Lung (tissue), 12 donors: ENCODE measurements around the gene PNPLA1. TPM values are rescaled to one million over a fixed set of nuclear protein-coding genes. Genes with fewer than 3 reads are reported as not detected.
A peak's percentile ranks its signal among the peaks of the same experiment; 100 is the strongest.

Experiments
- ATAC-seq: fragments of 200-7000 bp; cut with Tn5 transposase; one replicate; pipeline ENCODE4 v1.9.1; 2020; ENCODE audit warnings: moderate number of reproducible peaks; ENCODE audit not compliant: insufficient read depth, low FRiP score
- DNase-seq, 3 donors: peaks; one replicate each; pipeline ENCODE4 v3.0.0-alpha.2; 2013 to 2017
- H3K27ac ChIP-seq, 2 donors: one replicate each; pipeline ENCODE4 v1.5.1; 2013; ENCODE audit warnings: mild to moderate bottlenecking in 2 of 2, moderate library complexity in 2 of 2, control low read depth in 1 of 2, inconsistent platforms in 1 of 2, low read depth in 1 of 2, low read length in 1 of 2
- H3K27me3 ChIP-seq, 3 donors: one replicate each; pipeline ENCODE4 v1.5.1; 2013; ENCODE audit warnings: low read length in 2 of 3; ENCODE audit not compliant: control insufficient read depth in 3 of 3, insufficient read depth in 3 of 3
- H3K36me3 ChIP-seq, 4 donors: one replicate each; pipeline ENCODE4 v1.5.1; 2013; ENCODE audit warnings: low read length in 4 of 4, mild to moderate bottlenecking in 1 of 4, moderate library complexity in 1 of 4; ENCODE audit not compliant: control insufficient read depth in 4 of 4, insufficient read depth in 4 of 4
- H3K4me1 ChIP-seq, 5 donors: one replicate each; pipeline ENCODE4 v1.5.1; 2013; ENCODE audit warnings: low read length in 5 of 5, mild to moderate bottlenecking in 2 of 5, moderate library complexity in 1 of 5; ENCODE audit not compliant: control insufficient read depth in 5 of 5, insufficient read depth in 5 of 5
- H3K4me3 ChIP-seq: one replicate; pipeline ENCODE4 v1.5.1; 2013; ENCODE audit warnings: mild to moderate bottlenecking, control low read depth, moderate library complexity
- H3K9ac ChIP-seq, 2 donors: one replicate each; pipeline ENCODE4 v1.5.1; 2013; ENCODE audit warnings: low read length in 2 of 2, control low read depth in 1 of 2; ENCODE audit not compliant: insufficient read depth in 1 of 2
- H3K9me3 ChIP-seq, 4 donors: one replicate each; pipeline ENCODE4 v1.5.1; 2013; ENCODE audit warnings: low read length in 3 of 4, mild to moderate bottlenecking in 1 of 4, moderate library complexity in 1 of 4; ENCODE audit not compliant: control insufficient read depth in 4 of 4, insufficient read depth in 3 of 4
- CTCF ChIP-seq: IDR thresholded peaks from 2 replicates; pipeline ENCODE4 v1.5.1; 2012; ENCODE audit warnings: mild to moderate bottlenecking; ENCODE audit errors: control extremely low read depth, extremely low read depth
- WGBS, 2 donors: extraction: QIAGEN DNeasy Blood & Tissue Kit; methylation state at CpG; one replicate each; pipeline ENCODE4 v1.1.7; 2013; 5-methylcytosine and 5-hydroxymethylcytosine counted together
- polyA plus RNA-seq, 2 donors: library from polyadenylated mRNA; stranded (reverse); fragments of 200-250 nt; gene quantifications; one replicate each; pipeline ENCODE4 v1.2.1, GENCODE V29; 2013
- total RNA-seq, 2 donors: library from RNA; depleted of rRNA in 1 of 2; stranded (reverse); fragments of >200 nt in 1 of 2; gene quantifications; one replicate each; pipeline ENCODE4 v1.2.1, GENCODE V29; 2014 to 2021
- donor health status: control.
- donor health status: control.
- donor health status: Bipolar disorder and iron deficiency.
- donor health status: healthy.
- donor health status: DM: yes; HTN: yes; CAD: no.

PNPLA1 gene
- total and polyA plus RNA-seq, 4 donors: 0.06 to 5.6 (median 0.89) TPM

- H3K9ac ChIP-seq: no peak overlapping the region
- H3K4me3 ChIP-seq: no peak overlapping the region
- WGBS, 2 donors: 77 to 86% methylated on average over 5 of the region's 5 CpGs
- no peaks in the 10 kb centered on the region for H3K36me3 ChIP-seq
- H3K4me1 ChIP-seq: peaks cover 0 to 4% (median 0%) of the 10 kb centered on the region in 5 donors
- TF ChIP-seq CTCF: no peak
- ATAC-seq (no peak), DNase-seq (no peak)
- H3K27me3 ChIP-seq: no peaks in the 10 kb centered on the region
- H3K27ac ChIP-seq: no peak overlapping the region
- H3K9me3 ChIP-seq: no peaks in the 10 kb centered on the region
Measured at GRCh38 chr6:36239774-36240173, 30.1 kb upstream of the PNPLA1 start.

GRCh38 chr6:36241728-36242127, 28.1 kb upstream of the PNPLA1 start:
- H3K36me3 ChIP-seq: no peaks in the 10 kb centered on the region
- peaks cover 0 to 7% (median 1%) of the 10 kb centered on the region in 5 donors for H3K4me1 ChIP-seq
- no peak for TF ChIP-seq CTCF
- H3K9me3 ChIP-seq: no peaks in the 10 kb centered on the region
- no peaks in the 10 kb centered on the region for H3K27me3 ChIP-seq
- no peak overlapping the region for H3K4me3 ChIP-seq
- DNase-seq (peak; percentile 16 to 48 (median 47)), ATAC-seq (no peak)
- no peak overlapping the region for H3K27ac ChIP-seq
- 30 to 46% methylated on average over 10 of the region's 10 CpGs for WGBS, 2 donors
- H3K9ac ChIP-seq: no peak overlapping the region

- ATAC-seq: no peak
- Histone ChIP-seq H3K27ac (no peak overlapping the region), H3K36me3 (no peaks in the 10 kb centered on the region), H3K9ac (no peak overlapping the region), H3K9me3 (no peaks in the 10 kb centered on the region), H3K4me3 (no peak overlapping the region), H3K27me3 (no peaks in the 10 kb centered on the region), H3K4me1 (peaks cover 0 to 7% (median 1%) of the 10 kb centered on the region in 5 donors)
- DNase-seq: no peak
- TF ChIP-seq CTCF: no peak
- WGBS, 2 donors: 73 to 80% methylated on average over 5 of the region's 5 CpGs
Measured at GRCh38 chr6:36242161-36242560, 27.7 kb upstream of the PNPLA1 start.

GRCh38 chr6:36242626-36243025, 27.2 kb upstream of the PNPLA1 start:
- WGBS, 2 donors: 83 to 88% methylated on average over 4 of the region's 4 CpGs
- Histone ChIP-seq H3K9ac (no peak overlapping the region), H3K36me3 (no peaks in the 10 kb centered on the region), H3K27me3 (no peaks in the 10 kb centered on the region), H3K4me1 (peaks cover 0 to 7% (median 1%) of the 10 kb centered on the region in 5 donors), H3K9me3 (no peaks in the 10 kb centered on the region), H3K4me3 (no peak overlapping the region), H3K27ac (no peak overlapping the region)
- ATAC-seq (no peak), DNase-seq (no peak)
- TF ChIP-seq CTCF: no peak
